Measurements from ENCODE around the gene POTEG. TPM values are rescaled to one million over a fixed set of nuclear protein-coding genes. Genes with fewer than 3 reads are reported as not detected.
"Not testable (repeated sequence)": the region's sequence is repeated elsewhere in the genome, so short reads cannot be mapped to it uniquely, and the experiment has no call there.

The POTEG gene
- not detected for total RNA-seq

GRCh38 chr14:19434241-19434640, at the start of gene POTEG:
TSS of gene POTEG (minus strand) at chr14:19434341. CDS start at chr14:19434289, 52 bp downstream.
- H3K4me1 ChIP-seq; DNase-seq; H3K27ac ChIP-seq; H3K9me3 ChIP-seq; H3K4me3 ChIP-seq; H3K36me3 ChIP-seq; ATAC-seq (ENCODE audit: low FRiP score in 2 of 2); H3K27me3 ChIP-seq: not testable (repeated sequence)
- WGBS, 2 donors = no CpG with 5 or more reads among the region's 12 CpGs

- ATAC-seq (ENCODE audit: low FRiP score in 2 of 2); DNase-seq; H3K4me3 ChIP-seq; H3K27me3 ChIP-seq; H3K4me1 ChIP-seq; H3K36me3 ChIP-seq; H3K27ac ChIP-seq; H3K9me3 ChIP-seq: not testable (repeated sequence)
- WGBS, 2 donors = 78% methylated on average over 13 of the region's 16 CpGs; no CpG with 5 or more reads in 1 of the 2 donors
Observed at GRCh38 chr14:19482093-19482492, 48.0 kb upstream of the POTEG start.

GRCh38 chr14:19481421-19481820, 47.3 kb upstream of the POTEG start:
- not testable (repeated sequence) for H3K4me3 ChIP-seq; ATAC-seq (ENCODE audit: low FRiP score in 2 of 2); H3K36me3 ChIP-seq; H3K4me1 ChIP-seq; H3K27me3 ChIP-seq; H3K27ac ChIP-seq; H3K9me3 ChIP-seq
- peak in 1 of 2 donors; percentile 13 for DNase-seq
- WGBS, 2 donors = no CpG with 5 or more reads among the region's 16 CpGs

- H3K4me1 ChIP-seq, H3K4me3 ChIP-seq, H3K27me3 ChIP-seq, H3K36me3 ChIP-seq, H3K27ac ChIP-seq, DNase-seq, H3K9me3 ChIP-seq: not testable (repeated sequence)
- peak; percentile 34 to 54 for ATAC-seq (ENCODE audit: low FRiP score in 2 of 2)
- no CpG with 5 or more reads among the region's 5 CpGs for WGBS, 2 donors
Observed at GRCh38 chr14:19480491-19480890, 46.4 kb upstream of the POTEG start.

- not testable (repeated sequence) for H3K4me1 ChIP-seq; DNase-seq; ATAC-seq (ENCODE audit: low FRiP score in 2 of 2); H3K9me3 ChIP-seq; H3K27me3 ChIP-seq; H3K36me3 ChIP-seq; H3K27ac ChIP-seq; H3K4me3 ChIP-seq
- WGBS, 2 donors = 59 to 68% methylated on average over 3 to 5 of the region's 6 CpGs
Observed at GRCh38 chr14:19445761-19446160, 11.6 kb upstream of the POTEG start.

GRCh38 chr14:19439826-19440225, 5.7 kb upstream of the POTEG start:
- not testable (repeated sequence) for H3K9me3 ChIP-seq; ATAC-seq (ENCODE audit: low FRiP score in 2 of 2); H3K4me3 ChIP-seq; DNase-seq; H3K27ac ChIP-seq; H3K4me1 ChIP-seq; H3K27me3 ChIP-seq; H3K36me3 ChIP-seq
- 76% methylated on average over 2 of the region's 3 CpGs; no CpG with 5 or more reads in 1 of the 2 donors for WGBS, 2 donors

GRCh38 chr14:19439219-19439618, 5.1 kb upstream of the POTEG start:
- not testable (repeated sequence) for H3K27me3 ChIP-seq; H3K4me3 ChIP-seq; DNase-seq; H3K9me3 ChIP-seq; ATAC-seq (ENCODE audit: low FRiP score in 2 of 2); H3K36me3 ChIP-seq; H3K27ac ChIP-seq; H3K4me1 ChIP-seq
- no CpG with 5 or more reads among the region's 5 CpGs for WGBS, 2 donors

GRCh38 chr14:19437126-19437443, 2.9 kb upstream of the POTEG start:
- DNase-seq = not testable (repeated sequence)

GRCh38 chr14:19436311-19437125, 2.4 kb upstream of the POTEG start:
- ATAC-seq (ENCODE audit: low FRiP score in 2 of 2) = peak; percentile 41 to 70
- H3K27ac ChIP-seq, DNase-seq, H3K4me1 ChIP-seq, H3K36me3 ChIP-seq, H3K27me3 ChIP-seq, H3K4me3 ChIP-seq, H3K9me3 ChIP-seq: not testable (repeated sequence)
- WGBS, 2 donors = 0% methylated on average over 1 of the region's 8 CpGs; no CpG with 5 or more reads in 1 of the 2 donors

More at GRCh38 chr14:19437126-19437443, 2.9 kb upstream of the POTEG start:
- ATAC-seq (ENCODE audit: low FRiP score in 2 of 2) = peak in 1 of 2 donors; percentile 35
- not testable (repeated sequence) for H3K9me3 ChIP-seq, H3K27ac ChIP-seq, H3K4me1 ChIP-seq, H3K27me3 ChIP-seq, H3K36me3 ChIP-seq, H3K4me3 ChIP-seq
- WGBS, 2 donors = no CpG with 5 or more reads among the region's 1 CpG

- H3K9me3 ChIP-seq, H3K36me3 ChIP-seq, H3K27ac ChIP-seq, H3K4me1 ChIP-seq, H3K27me3 ChIP-seq, DNase-seq, H3K4me3 ChIP-seq: not testable (repeated sequence)
- ATAC-seq (ENCODE audit: low FRiP score in 2 of 2) = peak; percentile 24 to 65
- no CpG with 5 or more reads among the region's 2 CpGs for WGBS, 2 donors
Observed at GRCh38 chr14:19435852-19436251, 1.7 kb upstream of the POTEG start.

- WGBS, 2 donors = 89 to 91% methylated on average over 30 to 53 of the region's 53 CpGs
- H3K4me1 ChIP-seq; H3K4me3 ChIP-seq; H3K9me3 ChIP-seq; H3K36me3 ChIP-seq; H3K27ac ChIP-seq; H3K27me3 ChIP-seq; ATAC-seq (ENCODE audit: low FRiP score in 2 of 2): not testable (repeated sequence)
- peak in 1 of 2 donors; percentile 71 for DNase-seq
Observed at GRCh38 chr14:19434891-19435290, 750 bp upstream of the POTEG start.

GRCh38 chr14:19433765-19434164, 376 bp downstream of the POTEG start:
- not testable (repeated sequence) for ATAC-seq (ENCODE audit: low FRiP score in 2 of 2); H3K36me3 ChIP-seq; H3K4me1 ChIP-seq; H3K9me3 ChIP-seq; H3K4me3 ChIP-seq; H3K27me3 ChIP-seq; H3K27ac ChIP-seq
- DNase-seq = peak in 1 of 2 donors; percentile 24
- WGBS, 2 donors = 82% methylated on average over 7 of the region's 16 CpGs; no CpG with 5 or more reads in 1 of the 2 donors

GRCh38 chr14:19408519-19408918, 25.6 kb downstream of the POTEG start:
- not testable (repeated sequence) for H3K27me3 ChIP-seq; H3K27ac ChIP-seq; H3K36me3 ChIP-seq; H3K4me3 ChIP-seq; H3K4me1 ChIP-seq; H3K9me3 ChIP-seq; ATAC-seq (ENCODE audit: low FRiP score in 2 of 2); DNase-seq
- WGBS, 2 donors = 82 to 84% methylated on average over 12 of the region's 13 CpGs

GRCh38 chr14:19402097-19402496, 32.0 kb downstream of the POTEG start:
- H3K9me3 ChIP-seq; H3K27ac ChIP-seq; H3K4me3 ChIP-seq; H3K27me3 ChIP-seq; ATAC-seq (ENCODE audit: low FRiP score in 2 of 2); H3K4me1 ChIP-seq; H3K36me3 ChIP-seq; DNase-seq: not testable (repeated sequence)
- WGBS, 2 donors = no CpG with 5 or more reads among the region's 18 CpGs
